GM19043 (cell line): ENCODE results near the gene ZNF438.

ENCODE experiments used
- ATAC-seq: cut with Tn5 transposase; IDR thresholded peaks from one replicate; pipeline ENCODE4 v1.9.1; 2021; ENCODE audit warnings: low read depth; ENCODE audit not compliant: unreplicated experiment

The ZNF438 gene

DNA sequence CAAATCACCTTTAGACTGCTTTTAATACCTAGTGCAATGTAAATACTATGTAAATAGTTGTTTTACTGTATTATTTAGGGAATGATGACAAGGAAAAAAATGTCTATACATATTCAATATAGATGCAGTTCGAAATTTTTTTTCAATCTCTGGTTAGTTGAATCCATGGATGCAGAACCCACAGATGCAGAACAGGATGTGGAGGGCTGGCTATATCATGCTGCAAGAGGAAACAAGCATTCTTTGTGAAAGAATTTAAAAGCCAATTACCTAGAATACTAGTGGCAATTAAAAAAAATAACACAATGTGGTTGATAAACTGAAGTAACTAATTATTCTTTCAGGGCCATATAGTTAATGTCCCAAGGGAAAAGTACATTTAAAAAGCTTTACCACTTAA lies 170.4 kb downstream of the ZNF438 start:
- no peak for ATAC-seq

DNA sequence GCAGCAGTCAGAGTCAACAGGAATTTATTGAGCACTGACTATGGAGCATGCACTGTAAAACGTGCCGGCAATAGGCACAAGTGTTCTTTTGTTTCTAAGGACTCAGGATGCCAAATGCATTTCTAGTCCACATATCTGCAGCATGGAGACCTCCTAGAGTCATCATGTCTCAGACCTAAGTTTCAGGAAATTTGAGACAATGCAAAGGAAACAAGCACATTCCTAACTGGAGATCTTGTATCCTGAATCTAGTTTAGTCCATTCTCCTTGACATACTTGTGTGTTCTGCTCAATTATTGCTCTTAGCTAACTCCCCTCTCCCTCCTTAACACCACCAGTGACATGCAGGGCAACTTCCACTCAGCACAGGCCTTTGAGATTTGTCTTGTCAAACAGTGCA lies 173.2 kb downstream of the ZNF438 start:
- no peak for ATAC-seq

DNA sequence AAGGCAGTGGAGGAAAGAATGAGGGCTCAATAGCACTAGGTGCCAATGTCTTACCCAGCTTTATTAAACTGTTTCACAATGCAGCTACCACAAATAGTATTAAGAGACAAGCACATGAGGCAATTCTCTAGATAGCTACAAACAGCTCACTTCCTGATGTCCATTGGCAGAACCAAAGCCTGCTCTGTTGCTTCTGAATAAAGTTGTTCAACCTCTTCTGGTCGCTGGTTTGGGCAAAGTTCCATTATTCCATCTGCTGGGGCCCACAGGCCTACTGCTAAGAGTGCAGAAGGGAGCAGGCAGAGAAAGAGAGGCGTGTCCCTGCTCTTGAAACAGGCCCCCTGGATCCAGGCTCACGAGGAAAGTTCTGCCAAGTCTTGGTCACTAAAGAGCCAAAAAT lies 173.9 kb downstream of the ZNF438 start:
- no peak for ATAC-seq

DNA sequence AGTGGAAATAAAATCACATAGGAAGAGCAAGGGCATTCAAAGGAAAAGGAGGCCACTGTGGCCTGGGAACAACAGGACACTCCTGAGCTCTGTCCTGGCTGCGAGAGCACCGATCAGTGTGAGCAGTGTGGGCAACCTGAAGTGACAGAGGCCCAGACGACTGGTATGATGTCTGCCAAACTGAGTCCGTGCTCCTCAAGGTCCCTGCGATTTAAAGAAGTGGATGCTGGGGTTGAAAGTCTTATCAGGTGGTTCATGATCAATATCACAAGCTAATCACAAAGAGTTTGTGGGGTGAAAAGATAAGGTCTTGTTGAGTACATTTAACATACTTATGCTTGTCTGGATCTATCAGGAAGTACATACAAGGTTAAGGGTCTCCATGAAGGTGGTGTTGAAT lies 176.5 kb downstream of the ZNF438 start:
- ATAC-seq = no peak

DNA sequence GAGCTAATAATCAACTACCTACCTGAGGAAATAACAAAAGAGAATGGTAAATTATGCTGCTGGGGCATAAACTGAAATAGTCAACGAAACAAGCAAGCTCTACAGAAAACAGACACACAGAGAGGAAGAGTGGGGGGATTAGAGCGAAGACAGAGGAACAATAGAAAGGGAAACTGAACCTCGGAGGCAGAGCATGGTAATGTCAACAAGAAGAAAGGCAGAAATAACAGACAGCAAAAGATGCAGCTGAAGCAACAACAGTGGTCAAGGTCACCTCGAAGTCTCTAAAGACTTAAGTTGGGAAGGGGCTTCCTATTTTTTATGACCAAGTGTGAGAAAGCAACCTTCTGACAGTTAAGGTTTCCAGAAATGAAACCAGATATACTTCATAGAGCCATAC lies 177.0 kb downstream of the ZNF438 start:
- no peak for ATAC-seq

DNA sequence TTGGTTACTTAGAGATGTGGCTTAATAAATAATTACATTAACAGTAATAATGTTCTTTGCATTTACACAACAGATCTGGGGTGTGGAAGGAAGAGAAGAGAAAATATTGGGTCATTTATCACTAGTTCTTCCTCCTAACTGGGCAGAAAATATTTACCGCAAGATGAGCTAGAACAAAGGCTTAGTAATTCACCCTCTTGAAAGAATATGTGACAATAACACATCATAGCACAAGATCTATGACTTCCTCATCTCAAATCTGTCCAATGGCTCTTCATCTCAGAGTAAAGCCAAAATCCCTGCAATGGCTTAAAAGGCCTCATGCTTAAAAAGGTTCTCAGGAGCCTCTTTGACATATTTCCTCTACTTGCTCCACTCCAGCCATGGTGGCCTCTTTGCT lies 178.6 kb downstream of the ZNF438 start:
- no peak for ATAC-seq

DNA sequence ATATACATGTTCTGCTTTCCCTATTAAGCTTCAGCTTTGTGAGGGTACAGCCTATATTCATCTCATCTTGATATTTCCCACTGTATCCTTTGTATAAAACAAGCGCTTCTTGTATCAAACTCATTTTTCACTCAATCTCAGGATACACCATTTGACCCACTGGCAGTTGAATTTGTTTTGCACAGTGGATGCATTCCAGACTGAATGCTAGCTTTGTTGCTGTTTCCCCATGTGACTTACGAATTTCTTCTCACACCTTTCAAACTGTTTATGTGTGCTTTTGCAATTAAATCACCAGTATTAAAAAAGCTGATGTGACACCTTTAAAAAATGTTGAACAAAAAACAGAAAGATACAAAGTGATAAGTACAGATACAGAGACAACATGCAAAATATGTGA lies 180.9 kb downstream of the ZNF438 start:
- no peak for ATAC-seq

DNA sequence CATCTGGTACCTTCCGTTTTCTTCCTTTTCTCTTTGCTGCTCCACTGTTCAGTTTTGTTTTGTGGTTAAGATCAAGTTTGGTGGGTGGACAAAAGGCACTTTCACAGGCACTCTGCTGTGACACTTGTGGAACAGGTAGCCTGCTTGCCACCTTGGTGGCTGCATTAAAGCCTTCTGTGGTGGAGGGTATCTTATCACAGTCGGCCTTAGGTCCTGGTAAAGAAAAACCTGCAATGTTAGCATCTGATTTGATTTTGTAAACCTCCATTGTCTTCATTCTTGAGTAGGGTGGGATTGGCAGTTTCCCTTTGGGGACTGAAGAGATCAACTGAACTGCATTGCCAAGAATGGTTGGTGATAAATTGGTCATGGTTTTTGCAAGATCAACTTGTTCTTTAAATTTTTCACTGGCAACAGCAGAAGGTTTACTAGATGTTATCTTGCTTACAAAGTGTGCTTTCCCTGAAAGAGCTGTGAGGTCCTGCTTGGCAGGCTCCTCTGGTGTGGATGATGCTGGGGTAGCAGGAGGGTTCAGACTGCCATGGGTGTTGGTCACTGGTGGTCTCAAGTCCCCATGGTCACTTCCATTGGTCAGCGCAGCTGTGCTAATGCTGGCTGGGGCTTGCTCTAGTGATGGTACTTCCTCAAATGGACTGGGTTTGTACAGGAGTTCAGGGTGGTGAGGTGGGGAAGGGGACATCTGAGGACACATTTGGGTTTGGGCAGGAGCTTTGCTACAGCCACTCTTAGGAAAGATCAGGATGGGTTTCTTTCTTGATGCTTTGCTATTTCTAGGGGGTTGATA lies 182.2 kb downstream of the ZNF438 start:
- ATAC-seq = no peak

DNA sequence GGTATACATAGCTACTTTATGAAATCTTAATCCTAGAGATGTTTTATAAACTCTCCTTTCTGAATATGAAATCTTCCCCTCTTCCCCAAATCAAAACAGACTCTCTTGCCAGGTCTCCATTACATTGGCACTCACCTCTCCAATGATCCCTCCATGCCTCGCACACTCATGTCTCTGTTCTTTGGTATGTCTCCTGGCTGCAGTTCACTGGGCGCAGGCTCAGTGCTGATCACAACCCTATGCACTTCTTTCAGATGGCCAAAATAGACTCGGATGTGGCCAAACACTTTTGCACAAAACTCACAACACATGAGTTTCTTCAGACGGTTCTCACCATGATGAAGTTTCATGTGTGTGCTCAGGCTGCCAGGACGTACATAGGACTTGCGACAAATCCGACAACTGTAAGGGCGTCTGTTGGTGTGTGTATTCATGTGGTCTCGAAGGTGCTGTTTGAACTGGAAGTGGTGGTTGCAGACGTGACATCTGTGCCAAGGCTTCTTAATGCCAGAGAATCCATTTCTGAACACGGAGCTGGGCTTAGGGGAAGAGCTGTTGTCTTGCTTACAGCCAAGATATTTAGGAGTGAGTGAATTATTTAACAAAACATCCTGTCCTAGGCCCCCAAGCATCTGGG lies 183.2 kb downstream of the ZNF438 start:
- ATAC-seq = no peak

DNA sequence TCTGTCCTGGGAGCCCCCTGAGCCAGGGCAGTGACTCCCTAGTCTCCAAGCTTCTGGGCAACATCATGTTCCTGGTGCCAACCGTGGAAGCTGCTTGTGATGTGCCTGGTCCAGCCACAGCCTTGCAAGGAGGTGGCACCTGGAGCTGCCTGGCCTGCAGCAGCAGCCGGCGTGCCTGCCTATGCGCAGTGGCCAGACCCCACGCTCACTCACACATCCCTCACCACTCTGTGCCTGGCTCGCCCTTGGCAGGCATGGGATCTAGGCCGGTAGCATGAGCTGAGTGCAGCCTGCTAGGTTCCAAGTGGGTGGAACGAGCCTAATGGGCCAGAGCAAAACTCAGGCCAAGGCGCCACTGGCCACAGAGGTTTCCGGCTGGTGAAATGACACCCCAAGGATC lies 184.0 kb downstream of the ZNF438 start:
- no peak for ATAC-seq

DNA sequence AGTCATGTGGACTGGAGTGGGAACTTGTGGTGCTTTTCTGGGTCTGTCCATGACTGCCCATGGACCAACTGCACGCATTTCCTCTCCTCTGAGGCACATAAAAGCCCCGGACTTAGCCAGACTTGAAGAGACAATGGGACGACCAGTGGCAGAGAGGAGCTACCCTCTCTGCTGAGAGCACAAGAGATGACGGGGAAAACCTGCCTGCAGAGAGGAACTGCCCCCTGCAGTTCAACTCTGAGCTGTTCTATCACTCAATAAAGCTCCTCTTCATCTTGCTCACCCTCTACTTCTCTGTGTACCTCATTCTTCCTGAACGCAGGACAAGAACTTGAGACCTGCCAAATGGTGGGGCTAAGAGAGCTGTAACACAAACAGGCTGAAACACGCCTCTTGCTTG lies 184.5 kb downstream of the ZNF438 start:
- no peak for ATAC-seq

DNA sequence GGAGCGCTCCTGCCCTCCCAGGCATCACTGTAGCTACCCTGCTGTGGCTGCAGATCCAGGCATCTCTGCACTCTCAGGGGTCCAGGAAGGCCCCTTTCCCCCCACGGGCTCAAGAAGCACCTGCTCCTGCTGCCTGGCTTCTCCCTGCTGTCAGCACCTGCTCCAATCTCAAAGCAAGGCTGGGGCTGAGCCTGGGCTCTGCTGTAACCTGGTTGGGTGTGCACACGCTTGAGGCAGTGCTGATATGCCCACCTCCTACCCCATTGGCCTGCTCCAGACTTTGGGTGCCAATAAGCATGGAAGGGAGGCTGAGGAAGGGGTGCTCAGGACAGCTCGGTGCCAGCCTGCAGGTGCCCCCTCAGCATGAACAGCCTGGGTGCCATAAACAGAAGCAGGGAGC lies 185.0 kb downstream of the ZNF438 start:
- no peak for ATAC-seq

DNA sequence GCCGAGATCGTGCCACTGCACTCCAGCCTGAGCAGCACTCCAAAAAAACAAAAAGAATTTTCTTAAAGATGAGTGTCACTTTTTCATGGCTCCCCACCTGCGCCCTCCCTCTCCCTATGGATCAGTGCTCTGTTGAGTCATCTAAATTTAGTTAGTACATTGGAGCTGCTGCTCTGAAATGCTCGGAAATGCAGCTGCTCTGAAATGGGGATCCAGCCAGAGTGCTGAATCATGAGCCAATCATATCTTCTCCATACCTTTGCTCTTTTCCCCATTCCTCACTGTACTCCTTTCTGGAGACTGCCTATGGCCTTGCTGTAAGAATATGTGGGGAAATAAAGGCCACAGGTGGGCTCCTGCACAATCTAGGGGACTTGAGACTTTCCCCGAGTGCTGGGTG lies 188.8 kb downstream of the ZNF438 start:
- no peak for ATAC-seq

DNA sequence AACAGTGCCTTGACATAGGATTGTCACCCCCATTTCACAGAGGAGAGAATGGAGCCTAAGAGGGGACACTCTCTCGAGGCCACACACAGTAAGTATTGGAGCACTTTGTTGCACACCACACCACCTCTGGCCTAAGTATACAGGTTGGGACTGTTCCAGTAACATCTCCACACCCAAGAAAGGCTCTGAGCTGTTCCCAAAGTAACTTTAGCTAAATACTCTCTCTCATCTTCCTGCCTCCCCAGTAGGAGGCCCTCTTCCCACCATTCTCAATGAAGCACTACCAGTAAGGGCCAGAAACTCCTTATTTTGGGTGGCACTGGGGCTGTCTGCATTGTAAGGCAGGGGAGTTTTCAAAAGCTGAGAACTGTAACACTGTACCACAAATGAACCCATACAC lies 189.5 kb downstream of the ZNF438 start:
- no peak for ATAC-seq

DNA sequence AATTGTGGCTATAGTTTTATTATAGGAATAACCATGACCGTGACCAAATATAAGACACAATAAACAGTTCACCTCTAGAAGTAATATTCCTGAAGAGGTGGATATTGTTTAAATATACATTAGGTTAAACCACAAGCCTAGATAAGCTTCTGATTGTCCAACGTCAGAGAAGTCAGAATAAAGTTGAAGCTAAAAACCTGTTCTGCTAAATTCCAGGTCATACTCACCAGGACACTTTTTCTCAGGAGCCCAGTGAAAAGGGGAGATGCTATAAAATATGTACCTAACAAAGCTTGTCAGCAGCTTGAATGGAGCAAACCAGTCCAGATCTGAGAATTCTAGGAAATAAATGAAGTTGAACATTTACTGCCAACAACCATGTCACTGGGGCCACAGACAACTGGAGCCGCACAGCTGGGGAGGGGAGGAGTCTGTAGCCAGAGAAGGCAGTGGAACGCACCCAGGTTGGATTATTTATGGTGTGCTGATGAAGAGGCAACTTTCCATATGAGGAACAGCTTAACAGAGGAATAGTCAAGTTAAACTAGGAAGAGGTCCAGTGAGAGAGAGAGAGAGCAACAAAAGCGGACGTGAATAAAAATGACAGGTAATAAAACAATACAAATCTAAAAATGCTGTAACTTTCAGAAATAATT lies 191.1 kb downstream of the ZNF438 start:
- no peak for ATAC-seq

DNA sequence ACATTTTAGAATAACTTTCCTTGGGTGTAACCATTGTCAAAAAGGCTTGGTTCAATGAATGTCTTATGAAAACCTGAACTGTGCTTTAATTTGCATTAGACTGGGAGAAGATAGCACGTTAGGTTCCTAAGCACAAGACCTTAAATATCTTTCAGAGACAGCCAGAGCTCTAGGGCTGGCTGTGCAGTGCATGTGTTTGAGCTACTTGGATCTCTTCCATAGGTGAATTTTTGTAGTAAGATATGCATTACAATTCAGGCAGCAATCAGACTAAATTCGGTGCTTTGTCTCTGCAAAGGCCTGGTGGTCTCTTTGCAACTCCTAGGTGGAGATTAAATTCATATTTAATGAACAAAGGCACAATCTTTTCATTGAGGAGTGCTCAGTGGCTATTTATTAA lies 192.0 kb downstream of the ZNF438 start:
- no peak for ATAC-seq

DNA sequence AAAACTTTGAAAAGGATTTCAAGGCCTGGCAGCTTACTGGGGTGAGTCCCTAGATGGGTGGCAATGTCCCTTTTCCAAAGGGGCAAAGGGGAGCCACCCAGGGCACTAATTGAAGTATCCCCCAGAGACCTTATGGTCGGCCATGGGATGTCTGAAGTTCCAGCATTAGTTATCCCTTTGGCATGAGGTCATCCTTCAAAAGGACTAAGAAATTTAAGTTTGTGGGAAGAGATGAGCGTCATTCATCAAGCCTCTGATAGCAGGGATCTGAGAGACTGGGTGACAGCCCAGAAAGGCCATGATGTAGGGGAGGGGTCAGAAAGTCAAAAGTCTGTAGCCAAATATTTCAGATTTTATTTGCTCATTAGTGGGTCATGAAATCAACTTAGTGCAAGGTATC lies 195.3 kb downstream of the ZNF438 start:
- ATAC-seq = no peak

DNA sequence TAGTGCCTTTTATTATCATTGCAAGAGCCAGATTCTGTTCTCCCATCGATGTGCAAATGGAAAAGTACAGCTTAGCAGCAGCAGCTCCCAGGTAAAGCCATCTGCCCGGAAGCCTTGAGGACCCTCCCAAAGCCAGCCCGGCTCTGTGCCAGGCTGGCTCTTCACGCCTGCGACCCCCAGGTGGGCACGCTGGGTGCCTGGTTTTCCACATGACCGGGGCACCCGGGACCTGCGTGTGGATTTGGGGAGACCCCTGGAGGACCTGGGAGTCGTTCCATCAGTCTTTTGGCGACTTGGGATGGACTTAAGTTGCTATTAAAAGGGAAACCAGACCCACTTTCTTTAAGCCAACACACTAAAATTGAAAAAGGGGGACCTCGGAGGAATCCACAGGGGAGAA lies 196.5 kb downstream of the ZNF438 start:
- ATAC-seq = no peak

DNA sequence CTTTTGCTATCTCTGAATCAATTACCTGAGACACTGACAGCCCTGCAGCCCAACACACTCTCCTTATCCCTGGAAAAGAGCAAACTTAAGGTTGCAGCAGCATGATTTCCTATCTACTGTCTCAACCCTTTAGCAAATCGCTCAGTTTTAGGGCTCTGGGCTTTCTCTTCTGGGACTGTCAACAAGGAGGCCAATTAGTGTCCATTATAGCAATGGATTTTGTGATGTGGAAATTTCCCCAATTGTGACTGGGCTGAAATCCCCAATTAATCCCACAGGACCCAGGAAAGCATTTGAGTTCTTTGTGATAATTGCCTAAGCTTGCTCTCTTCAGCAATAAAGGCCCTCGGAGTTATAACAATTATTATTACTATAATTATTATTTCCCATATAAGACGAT lies 197.0 kb downstream of the ZNF438 start:
- no peak for ATAC-seq

DNA sequence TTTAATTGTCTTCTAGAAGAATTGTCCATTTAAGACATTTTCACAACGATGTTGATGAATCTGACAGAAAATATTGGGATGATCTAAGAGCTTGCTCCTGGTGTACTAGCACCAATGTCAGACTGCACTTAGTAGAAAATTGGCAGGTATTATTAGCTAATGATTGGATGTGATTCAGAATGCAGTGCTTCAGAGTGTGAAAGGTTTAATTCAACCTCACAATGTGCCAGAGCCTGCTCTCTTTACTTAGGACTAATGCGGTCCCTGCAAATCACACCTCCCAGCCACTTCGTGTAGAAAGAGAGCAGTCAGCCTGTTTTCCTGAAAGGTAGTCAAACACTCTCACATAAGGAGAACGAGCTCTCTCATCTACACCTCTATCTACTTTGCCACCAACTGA lies 197.5 kb downstream of the ZNF438 start:
- no peak for ATAC-seq

DNA sequence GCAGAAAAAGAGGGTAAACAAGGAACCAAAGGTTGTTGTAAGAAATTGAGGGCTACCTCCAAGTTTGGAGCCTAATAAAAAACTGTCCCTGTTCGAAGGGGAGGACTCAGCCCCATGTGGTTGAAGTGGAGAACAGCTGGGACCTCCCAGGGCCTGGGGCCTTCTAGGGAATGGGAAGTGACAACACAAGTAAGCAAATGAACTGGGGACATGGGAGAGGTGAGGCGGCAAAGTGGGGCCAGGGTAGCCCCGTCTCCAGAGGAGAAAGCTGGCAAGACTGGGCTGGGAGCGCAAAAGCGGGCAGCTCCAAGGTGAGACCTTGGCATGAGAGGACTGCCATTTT lies 198.1 kb downstream of the ZNF438 start:
- ATAC-seq = no peak
